Endodermal cell (in vitro differentiated cells): ENCODE data around the gene DERA. TPM values are rescaled to one million over a fixed set of nuclear protein-coding genes. Genes with fewer than 3 reads are reported as not detected.
"Not testable (repeated sequence)": the region's sequence is repeated elsewhere in the genome, so short reads cannot be mapped to it uniquely, and the experiment has no call there.

ENCODE experiments used
- DNase-seq: peaks from one replicate; pipeline ENCODE4 v3.0.0-alpha.2; 2017
- H3K27ac ChIP-seq: 2 replicates; pipeline ENCODE4 v1.5.1; 2013; ENCODE audit warnings: mild to moderate bottlenecking, low read depth, low read length, moderate library complexity
- H3K27me3 ChIP-seq: 2 replicates; pipeline ENCODE4 v1.6.1; 2013; ENCODE audit warnings: mild to moderate bottlenecking, low read length, moderate library complexity; ENCODE audit not compliant: insufficient read depth, control insufficient read depth, poor library complexity, severe bottlenecking
- H3K36me3 ChIP-seq: 2 replicates; pipeline ENCODE4 v1.7.0; 2013; ENCODE audit warnings: mild to moderate bottlenecking, low read length, moderate library complexity; ENCODE audit not compliant: control insufficient read depth, insufficient read depth
- H3K4me1 ChIP-seq: one replicate; pipeline ENCODE4 v1.7.0; 2013; ENCODE audit warnings: low read length; ENCODE audit not compliant: control insufficient read depth, insufficient read depth
- H3K4me3 ChIP-seq: 2 replicates; pipeline ENCODE4 v1.5.1; 2013; ENCODE audit warnings: mild to moderate bottlenecking, low read length, moderate library complexity
- H3K9ac ChIP-seq: 2 replicates; pipeline ENCODE4 v1.6.1; 2013; ENCODE audit warnings: mild to moderate bottlenecking, low read length, moderate library complexity; ENCODE audit not compliant: poor library complexity, severe bottlenecking; ENCODE audit errors: extremely low read depth
- H3K9me3 ChIP-seq: 2 replicates; pipeline ENCODE4 v1.6.1; 2013; ENCODE audit warnings: mild to moderate bottlenecking, low read length, moderate library complexity; ENCODE audit not compliant: control insufficient read depth
- H3K27ac Mint-ChIP-seq: 2 replicates; pipeline ENCODE4 v1.8.0; 2020; ENCODE audit warnings: mixed read lengths
- H3K27me3 Mint-ChIP-seq: 2 replicates; pipeline ENCODE4 v1.8.0; 2021; ENCODE audit warnings: mild to moderate bottlenecking, mixed read lengths; ENCODE audit not compliant: insufficient read depth
- H3K36me3 Mint-ChIP-seq: 2 replicates; pipeline ENCODE4 v1.8.0; 2020; ENCODE audit warnings: low read depth, mixed read lengths
- H3K4me1 Mint-ChIP-seq: 2 replicates; pipeline ENCODE4 v1.8.0; 2020; ENCODE audit warnings: mixed read lengths
- H3K4me3 Mint-ChIP-seq: 2 replicates; pipeline ENCODE4 v1.8.0; 2020; ENCODE audit warnings: mild to moderate bottlenecking, moderate library complexity, mixed read lengths
- H3K9me3 Mint-ChIP-seq: 2 replicates; pipeline ENCODE4 v1.8.0; 2020; ENCODE audit warnings: mild to moderate bottlenecking, mixed read lengths
- WGBS, 2 experiments: methylation state at CpG; one replicate each; pipeline versions ENCODE4 v1.1.5 to v1.1.7; 2013; ENCODE audit warnings: missing lambda C conversion rate in 2 of 2, mixed read lengths in 1 of 2; ENCODE audit not compliant: insufficient coverage in 1 of 2, insufficient read length in 1 of 2; 5-methylcytosine and 5-hydroxymethylcytosine counted together
- total RNA-seq, 2 donors: library from RNA; stranded (reverse); fragmentation: NEBNext Ultra II Directional in 1 of 2; extraction: Animal tissue kit (Norgen Biotek cat#: 25700) in 1 of 2; gene quantifications; 2 replicates in 1 of 2; 3 replicates in 1 of 2; pipeline ENCODE4 v1.2.1, GENCODE V29; 2021
- TF ChIP-seq, protein P1 (sequence below): fragments of 200-600 bp; sonication (generic); conservative IDR thresholded peaks from 2 replicates; pipeline ENCODE4 v1.5.0; 2021; ENCODE audit warnings: antibody characterized with exemption, mild to moderate bottlenecking

The DERA gene
- total RNA-seq, 2 donors from 2014 or later, result 81.7 to 125 TPM

GRCh38 chr12:15899282-15899870 lies 11.8 kb upstream of the DERA start:
- Mint-ChIP-seq H3K27me3 (no peaks in the 10 kb centered on the region), H3K4me3 (no peak overlapping the region), H3K36me3 (peaks cover 76% of the 10 kb centered on the region), H3K9me3 (no peaks in the 10 kb centered on the region), H3K27ac (peak overlapping the region; percentile 54), H3K4me1 (no peaks in the 10 kb centered on the region)
- Histone ChIP-seq H3K27ac (no peak overlapping the region), H3K9ac (no peak overlapping the region), H3K27me3 (no peaks in the 10 kb centered on the region), H3K36me3 (peaks cover 97% of the 10 kb centered on the region), H3K4me1 (no peaks in the 10 kb centered on the region), H3K9me3 (no peaks in the 10 kb centered on the region), H3K4me3 (no peak overlapping the region)
- no peak for DNase-seq
- TF ChIP-seq, protein P1, sequence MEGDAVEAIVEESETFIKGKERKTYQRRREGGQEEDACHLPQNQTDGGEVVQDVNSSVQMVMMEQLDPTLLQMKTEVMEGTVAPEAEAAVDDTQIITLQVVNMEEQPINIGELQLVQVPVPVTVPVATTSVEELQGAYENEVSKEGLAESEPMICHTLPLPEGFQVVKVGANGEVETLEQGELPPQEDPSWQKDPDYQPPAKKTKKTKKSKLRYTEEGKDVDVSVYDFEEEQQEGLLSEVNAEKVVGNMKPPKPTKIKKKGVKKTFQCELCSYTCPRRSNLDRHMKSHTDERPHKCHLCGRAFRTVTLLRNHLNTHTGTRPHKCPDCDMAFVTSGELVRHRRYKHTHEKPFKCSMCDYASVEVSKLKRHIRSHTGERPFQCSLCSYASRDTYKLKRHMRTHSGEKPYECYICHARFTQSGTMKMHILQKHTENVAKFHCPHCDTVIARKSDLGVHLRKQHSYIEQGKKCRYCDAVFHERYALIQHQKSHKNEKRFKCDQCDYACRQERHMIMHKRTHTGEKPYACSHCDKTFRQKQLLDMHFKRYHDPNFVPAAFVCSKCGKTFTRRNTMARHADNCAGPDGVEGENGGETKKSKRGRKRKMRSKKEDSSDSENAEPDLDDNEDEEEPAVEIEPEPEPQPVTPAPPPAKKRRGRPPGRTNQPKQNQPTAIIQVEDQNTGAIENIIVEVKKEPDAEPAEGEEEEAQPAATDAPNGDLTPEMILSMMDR, result peak; percentile 100

DNA sequence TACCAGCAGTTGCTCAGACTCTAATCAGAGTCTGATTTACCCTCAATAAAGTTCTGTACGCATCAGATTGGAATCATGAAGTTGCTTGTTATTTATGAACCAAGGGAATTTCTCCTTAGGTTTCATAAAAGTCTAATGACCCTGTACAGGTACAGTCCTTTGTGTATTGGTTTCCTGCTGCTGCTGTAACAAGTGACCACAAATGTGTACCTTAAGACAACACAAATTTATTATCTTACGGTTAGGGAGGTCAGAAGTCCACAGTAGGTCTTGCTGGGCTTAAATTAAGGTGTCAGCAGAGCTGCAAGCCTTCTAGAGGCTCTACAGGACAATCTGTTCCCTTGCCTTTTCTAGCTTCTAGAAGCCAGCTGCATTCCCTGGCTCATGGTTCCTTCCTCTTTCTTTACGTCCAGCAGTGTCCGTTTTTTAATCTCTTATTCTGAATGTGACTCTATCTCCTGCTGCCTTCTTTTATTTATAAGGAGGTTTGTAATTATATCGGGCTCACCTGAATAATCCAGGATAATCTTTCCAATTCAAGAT lies 6.7 kb upstream of the DERA start:
- H3K27ac ChIP-seq, result no peak overlapping the region
- no peaks in the 10 kb centered on the region for H3K4me1 ChIP-seq
- Mint-ChIP-seq H3K4me1 (no peaks in the 10 kb centered on the region), H3K9me3 (no peaks in the 10 kb centered on the region), H3K27ac (no peak overlapping the region), H3K27me3 (no peaks in the 10 kb centered on the region), H3K36me3 (peaks cover 48% of the 10 kb centered on the region), H3K4me3 (no peak overlapping the region)
- H3K27me3 ChIP-seq, result no peaks in the 10 kb centered on the region
- WGBS, 2 experiments, result 86 to 98% methylated on average over 2 to 5 of the region's 5 CpGs
- TF ChIP-seq, protein P1, result no peak
- H3K9ac ChIP-seq, result no peak overlapping the region
- peaks cover 70% of the 10 kb centered on the region for H3K36me3 ChIP-seq
- no peak overlapping the region for H3K4me3 ChIP-seq
- DNase-seq, result no peak
- H3K9me3 ChIP-seq, result no peaks in the 10 kb centered on the region

DNA sequence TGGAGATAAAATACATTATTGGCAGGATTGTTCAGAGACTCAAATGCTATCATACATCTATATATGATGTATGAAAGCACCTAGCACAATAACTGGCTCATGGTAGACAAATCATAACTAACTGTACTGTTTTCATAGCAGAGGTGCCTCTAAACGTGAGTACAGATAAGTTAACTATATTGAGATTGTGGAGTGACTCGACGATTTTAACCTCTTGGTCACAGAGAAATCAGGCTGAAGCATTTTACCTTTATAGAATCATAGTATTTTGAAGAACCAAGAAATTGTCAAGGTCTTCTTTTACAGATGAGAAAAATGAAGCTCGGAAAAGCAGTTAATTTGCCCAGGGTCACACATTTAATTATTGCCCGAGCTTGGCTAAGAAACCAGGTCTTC lies 666 bp upstream of the DERA start:
- no peak overlapping the region for H3K27ac ChIP-seq
- H3K4me1 ChIP-seq, result no peaks in the 10 kb centered on the region
- Mint-ChIP-seq H3K36me3 (peaks cover 6% of the 10 kb centered on the region), H3K27ac (peak overlapping the region; percentile 88), H3K9me3 (no peaks in the 10 kb centered on the region), H3K4me3 (peak overlapping the region; percentile 75), H3K27me3 (no peaks in the 10 kb centered on the region), H3K4me1 (peaks cover 18% of the 10 kb centered on the region)
- H3K4me3 ChIP-seq, result peak overlapping the region; percentile 92
- peaks cover 16% of the 10 kb centered on the region for H3K36me3 ChIP-seq
- DNase-seq, result no peak
- TF ChIP-seq, protein P1, result no peak
- no peak overlapping the region for H3K9ac ChIP-seq
- no peaks in the 10 kb centered on the region for H3K27me3 ChIP-seq
- WGBS, 2 experiments, result 78 to 81% methylated on average over 2 to 5 of the region's 5 CpGs
- H3K9me3 ChIP-seq, result no peaks in the 10 kb centered on the region

DNA sequence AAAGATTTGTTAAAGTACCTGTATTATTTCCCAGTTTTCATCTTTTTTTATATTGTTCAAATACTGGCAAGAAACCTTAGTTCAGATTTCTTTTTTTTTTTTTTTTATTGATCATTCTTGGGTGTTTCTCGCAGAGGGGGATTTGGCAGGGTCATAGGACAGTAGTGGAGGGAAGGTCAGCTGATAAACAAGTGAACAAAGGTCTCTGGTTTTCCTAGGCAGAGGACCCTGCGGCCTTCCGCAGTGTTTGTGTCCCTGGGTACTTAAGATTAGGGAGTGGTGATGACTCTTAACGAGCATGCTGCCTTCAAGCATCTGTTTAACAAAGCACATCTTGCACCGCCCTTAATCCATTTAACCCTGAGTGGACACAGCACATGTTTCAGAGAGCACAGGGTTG lies 799 bp downstream of the DERA start:
- H3K27me3 Mint-ChIP-seq, DNase-seq: not testable (repeated sequence)

DNA sequence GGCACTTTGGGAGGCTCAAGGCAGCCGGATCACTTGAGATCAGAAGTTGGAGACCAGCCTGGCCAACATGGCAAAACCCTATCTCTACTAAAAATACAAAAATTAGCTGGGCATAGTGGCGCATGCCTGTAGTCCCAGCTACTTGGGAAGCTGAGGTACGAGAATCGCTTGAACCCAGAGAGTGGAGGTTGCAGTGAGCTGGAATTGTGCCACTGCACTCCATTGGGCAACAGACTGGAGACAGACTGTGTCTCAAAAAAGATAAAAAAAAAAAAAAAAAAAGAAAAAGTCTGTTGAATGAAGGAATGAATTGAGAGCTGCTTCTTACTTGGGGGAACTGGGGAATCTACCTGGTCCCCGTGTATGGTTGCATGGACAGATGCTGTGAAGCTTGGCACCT lies 3.0 kb downstream of the DERA start:
- not testable (repeated sequence) for H3K27ac ChIP-seq, DNase-seq, H3K27me3 Mint-ChIP-seq, H3K4me3 ChIP-seq, H3K27me3 ChIP-seq, H3K9me3 Mint-ChIP-seq, H3K4me3 Mint-ChIP-seq, H3K27ac Mint-ChIP-seq, H3K9ac ChIP-seq, H3K9me3 ChIP-seq, H3K36me3 ChIP-seq, H3K4me1 ChIP-seq
- peaks cover 39% of the 10 kb centered on the region for H3K4me1 Mint-ChIP-seq
- peaks cover 23% of the 10 kb centered on the region for H3K36me3 Mint-ChIP-seq
- WGBS, 2 experiments, result 81 to 90% methylated on average over 4 to 5 of the region's 5 CpGs

More for the DNA sequence above, 799 bp downstream of the DERA start:
- not testable (repeated sequence) for H3K9me3 Mint-ChIP-seq, H3K4me1 ChIP-seq, H3K36me3 ChIP-seq, H3K27me3 ChIP-seq, H3K9me3 ChIP-seq
- Mint-ChIP-seq H3K4me1 (peaks cover 24% of the 10 kb centered on the region), H3K27ac (peak overlapping the region; percentile 92), H3K36me3 (peaks cover 14% of the 10 kb centered on the region), H3K4me3 (peak overlapping the region; percentile 75)
- Histone ChIP-seq H3K27ac (peak overlapping the region; percentile 90), H3K4me3 (peak overlapping the region; percentile 92), H3K9ac (peak overlapping the region; percentile 95)
- WGBS, 2 experiments, result 19% methylated on average over 1 of the region's 5 CpGs; no CpG with 5 or more reads in 1 of the 2 experiments
